Measurements from ENCODE around the gene SDF2. TPM values are rescaled to one million over a fixed set of nuclear protein-coding genes. Genes with fewer than 3 reads are reported as not detected.
A peak's percentile ranks its signal among the peaks of the same experiment; 100 is the strongest.

The SDF2 gene
- total and polyA plus RNA-seq, 2 experiments from 2014 or later = 32.5 to 54.6 TPM

GRCh38 chr17:28706471-28707338, 45.0 kb upstream of the SDF2 start (continued):
- no peak for TF ChIP-seq REST (IDR thresholded peaks at IDR 0.05; ENCODE audit: unreplicated experiment)
- TF ChIP-seq ETS1 (IDR thresholded peaks at IDR 0.05) = no peak
- TF ChIP-seq ZNF114 (CRISPR knock-in tag; IDR thresholded peaks at IDR 0.05) = no peak
- TF ChIP-seq CTCF (conservative IDR thresholded peaks at IDR 0.05; ENCODE audit: low read depth in 2 of 2) = peak; percentile 9 to 46; a peak in 2 of 4 replicates

- Mint-ChIP-seq H3K4me1 (peaks cover 44% of the 10 kb centered on the region), H3K4me3 (no peak overlapping the region; the same call in 2 of the 3 replicates), H3K27me3 (ENCODE audit: insufficient read depth, low read depth, poor library complexity) (peaks cover 29% of the 10 kb centered on the region), H3K9me3 (no peaks in the 10 kb centered on the region; the same call in 2 of the 3 replicates), H3K36me3 (ENCODE audit: low read depth) (peaks cover 48% of the 10 kb centered on the region), H3K27ac (0 out of 2 replicates have a peak overlapping the region, but pooled peaks have one; percentile 42)
- H2AFZ ChIP-seq = no peak overlapping the region
- H3K79me2 ChIP-seq (replicated peaks; ENCODE audit: insufficient read depth) = peaks cover 19% of the 10 kb centered on the region
- peaks cover 22% of the 10 kb centered on the region for H3F3A ChIP-seq (replicated peaks; ENCODE audit: low read depth)
- ATAC-seq = peak; percentile 4; the same call in 1 of the 3 replicates
- H4K20me1 ChIP-seq (replicated peaks; ENCODE audit: insufficient read depth) = peaks cover 7% of the 10 kb centered on the region; the same call in 1 of the 2 replicates
- no peak overlapping the region for H3K27ac ChIP-seq (ENCODE audit: low read depth)
- H3K4me2 ChIP-seq = no peak overlapping the region
- DNase-seq (ENCODE audit: low spot score) = no peak
- H3K36me3 ChIP-seq (ENCODE audit: insufficient read depth) = peaks cover 3% of the 10 kb centered on the region; the same call in 1 of the 2 replicates
- H3K9me2 ChIP-seq (ENCODE audit: insufficient read depth) = no peaks in the 10 kb centered on the region
- H3K4me1 ChIP-seq (ENCODE audit: insufficient read depth) = peaks cover 12% of the 10 kb centered on the region; the same call in 1 of the 2 replicates
- H3K27me3 ChIP-seq (ENCODE audit: insufficient read depth) = no peaks in the 10 kb centered on the region
- H3K4me3 ChIP-seq = no peak overlapping the region
- no peak for TF ChIP-seq ZNF462 (CRISPR knock-in tag; IDR thresholded peaks at IDR 0.05)
- no peak for TF ChIP-seq ETS1 (IDR thresholded peaks at IDR 0.05)
- no peak for TF ChIP-seq NANOG (IDR thresholded peaks at IDR 0.05; ENCODE audit: borderline replicate concordance)
- no peak for TF ChIP-seq EZH2 (IDR thresholded peaks at IDR 0.05; ENCODE audit: low read depth, unreplicated experiment)
Observed at GRCh38 chr17:28705728-28706334, 44.1 kb upstream of the SDF2 start.

All from GM23338 (cell line).